ENCODE results near the gene TMEM35A.
"Not testable (repeated sequence)": the region's sequence is repeated elsewhere in the genome, so short reads cannot be mapped to it uniquely, and the experiment has no call there.

The TMEM35A gene, protein sequence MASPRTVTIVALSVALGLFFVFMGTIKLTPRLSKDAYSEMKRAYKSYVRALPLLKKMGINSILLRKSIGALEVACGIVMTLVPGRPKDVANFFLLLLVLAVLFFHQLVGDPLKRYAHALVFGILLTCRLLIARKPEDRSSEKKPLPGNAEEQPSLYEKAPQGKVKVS

DNA sequence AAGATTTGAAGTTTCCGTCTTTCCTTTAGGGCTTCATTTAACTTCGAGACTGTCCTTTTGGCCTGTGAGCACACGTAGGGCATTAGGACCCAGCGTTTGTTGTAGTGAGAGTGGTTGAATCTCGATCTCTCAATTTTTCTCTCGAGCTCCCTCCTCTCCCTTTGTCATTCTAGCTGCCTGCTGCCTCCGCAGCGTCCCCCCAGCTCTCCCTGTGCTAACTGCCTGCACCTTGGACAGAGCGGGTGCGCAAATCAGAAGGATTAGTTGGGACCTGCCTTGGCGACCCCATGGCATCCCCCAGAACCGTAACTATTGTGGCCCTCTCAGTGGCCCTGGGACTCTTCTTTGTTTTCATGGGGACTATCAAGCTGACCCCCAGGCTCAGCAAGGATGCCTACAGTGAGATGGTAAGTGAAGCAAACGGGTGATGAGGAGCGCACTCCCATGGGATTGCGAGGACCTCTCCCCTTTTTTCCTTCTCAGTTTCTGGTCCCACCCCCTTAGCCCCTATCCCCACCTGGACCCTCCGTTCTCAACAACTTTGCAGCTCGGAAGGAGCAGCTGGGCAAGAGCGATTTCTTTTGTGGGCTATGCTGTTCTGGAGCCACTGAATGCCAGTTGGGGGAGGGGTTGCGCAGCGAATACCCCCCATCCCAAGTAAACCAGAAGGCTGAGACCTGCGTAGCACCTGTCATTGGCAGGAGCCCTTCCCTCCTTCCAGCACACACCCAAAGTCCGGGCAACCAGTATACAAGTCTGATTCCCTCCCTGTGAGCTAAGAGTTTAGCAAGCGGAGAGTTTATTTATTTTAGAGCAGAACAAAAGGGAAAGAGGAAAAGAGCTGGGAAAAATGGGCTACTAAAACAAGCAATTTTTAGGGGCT is at the start of gene TMEM35A:
TSS of gene TMEM35A (plus strand) at position 164 of the 883 bp plus-strand sequence. CDS start at position 288, 124 bp downstream.
- DNase-seq = peak in 2 of 3 experiments; percentile 41 to 60

DNA sequence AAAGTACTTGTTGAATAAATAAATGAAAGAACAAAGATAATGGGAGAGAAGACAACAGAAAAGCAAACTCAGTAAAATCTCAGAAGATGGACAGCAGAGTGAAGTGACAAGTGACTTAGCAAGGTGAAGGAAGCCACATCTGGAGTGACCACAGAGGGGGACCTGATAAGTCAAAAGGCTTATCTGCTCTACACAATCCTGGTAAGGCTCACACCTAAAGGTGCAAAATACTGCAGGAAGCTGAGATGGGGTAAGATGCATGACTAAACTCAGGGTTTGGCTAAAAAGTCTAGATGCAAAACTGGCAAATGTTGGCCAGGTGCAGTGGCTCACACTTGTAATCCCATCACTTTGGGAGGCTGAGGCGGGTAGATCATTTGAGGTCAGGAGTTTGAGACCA is 49.0 kb upstream of the TMEM35A start:
- DNase-seq = no peak

DNA sequence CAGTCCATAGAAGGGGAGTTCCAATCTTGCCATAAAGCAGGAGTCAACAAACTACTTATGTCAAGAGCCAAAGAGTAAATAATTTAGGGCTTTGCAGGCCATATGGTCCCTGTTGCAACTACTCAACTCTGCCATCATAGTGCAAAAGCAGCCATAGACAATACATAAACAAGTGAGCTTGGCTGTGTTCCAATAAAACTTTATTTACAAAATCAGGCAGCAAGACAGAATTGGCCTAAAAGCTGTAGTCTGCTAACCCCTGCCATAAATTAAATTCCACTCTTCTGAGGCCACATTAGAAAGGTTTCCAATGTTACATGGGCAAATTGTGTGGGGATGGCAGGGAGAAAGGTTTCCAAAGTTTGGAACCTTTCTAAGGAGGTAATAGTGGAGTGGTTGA is 41.4 kb upstream of the TMEM35A start:
- DNase-seq = no peak

DNA sequence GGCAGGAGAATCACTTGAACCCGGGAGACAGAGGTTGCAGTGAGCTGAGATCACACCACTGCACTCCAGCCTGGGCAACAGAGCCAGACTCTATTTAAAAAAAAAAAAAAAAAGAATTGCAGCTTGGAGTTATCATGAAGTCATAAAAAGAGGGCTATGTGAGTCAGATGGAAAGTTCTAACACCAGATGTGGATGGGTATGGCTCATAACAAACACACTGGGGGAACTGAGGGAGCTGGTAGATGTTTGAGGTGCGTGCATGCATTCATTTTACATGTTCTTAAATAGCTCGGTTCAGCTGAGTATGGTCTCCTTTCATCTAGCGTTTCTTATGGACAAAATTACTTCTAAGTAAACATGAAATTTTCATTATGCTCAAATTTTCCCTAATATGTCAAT is 38.5 kb upstream of the TMEM35A start:
- DNase-seq = no peak

DNA sequence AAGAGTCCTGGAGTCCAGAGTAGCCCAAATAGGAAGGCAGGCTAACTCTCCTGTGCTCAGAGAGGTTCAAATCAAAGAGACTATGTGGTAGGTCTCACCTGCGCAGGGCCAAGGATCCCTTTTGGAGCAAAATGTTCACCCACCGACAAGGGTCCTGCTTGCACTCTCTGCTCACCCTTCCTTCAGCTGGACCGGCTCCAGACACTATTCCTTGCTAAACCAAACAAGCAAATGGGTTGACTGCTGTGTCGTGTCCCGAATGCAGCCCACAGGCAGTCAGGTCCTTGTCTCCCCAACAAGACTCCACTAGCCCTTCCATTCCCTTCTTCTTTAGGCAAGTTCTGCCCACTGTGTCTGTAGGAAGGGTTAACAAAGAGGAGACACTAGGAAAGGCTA is 27.5 kb upstream of the TMEM35A start:
- DNase-seq = no peak

DNA sequence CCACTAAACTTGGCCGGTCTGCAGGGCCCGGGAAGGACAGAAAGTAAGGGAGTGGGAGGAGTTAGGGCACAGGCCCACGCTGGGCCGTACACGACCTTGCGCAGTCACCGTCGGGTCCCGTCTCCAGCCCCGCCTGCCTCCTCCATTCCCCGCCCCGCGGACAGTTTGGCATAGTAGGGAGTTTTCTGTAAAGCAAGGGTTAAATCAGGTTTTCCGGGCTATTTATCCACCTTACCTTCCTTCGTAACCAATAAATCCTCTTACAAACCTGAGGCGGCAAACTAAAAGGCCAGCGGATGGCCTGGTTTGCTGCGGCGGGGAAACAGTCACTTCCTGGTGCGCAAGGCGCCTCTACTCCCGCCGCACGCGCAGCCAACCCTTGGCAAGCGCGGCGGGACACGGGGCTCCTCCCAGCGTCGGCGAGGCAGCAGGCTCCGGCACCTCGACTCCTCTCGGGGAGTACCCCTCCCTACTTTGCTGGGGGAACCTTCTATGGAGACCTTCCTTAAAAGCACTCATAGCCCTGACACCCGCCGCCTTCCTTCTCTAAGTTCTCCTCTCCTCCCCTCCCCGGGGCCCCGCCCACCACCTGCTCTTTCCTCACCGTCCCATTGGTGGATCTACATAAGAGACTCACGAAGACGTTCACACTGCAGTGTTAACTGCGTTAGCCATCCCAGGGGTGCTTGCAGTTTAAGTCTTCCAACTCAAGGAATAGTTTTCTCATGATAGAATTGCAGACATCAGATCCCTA is 27.0 kb upstream of the TMEM35A start, which contains the start of gene TRMT2B:
TSS of gene TRMT2B (minus strand) at position 563 of the 754 bp plus-strand sequence. CDS start 9,822 bp downstream, outside the sequence.
- peak; percentile 65 to 90 (median 80) for DNase-seq

DNA sequence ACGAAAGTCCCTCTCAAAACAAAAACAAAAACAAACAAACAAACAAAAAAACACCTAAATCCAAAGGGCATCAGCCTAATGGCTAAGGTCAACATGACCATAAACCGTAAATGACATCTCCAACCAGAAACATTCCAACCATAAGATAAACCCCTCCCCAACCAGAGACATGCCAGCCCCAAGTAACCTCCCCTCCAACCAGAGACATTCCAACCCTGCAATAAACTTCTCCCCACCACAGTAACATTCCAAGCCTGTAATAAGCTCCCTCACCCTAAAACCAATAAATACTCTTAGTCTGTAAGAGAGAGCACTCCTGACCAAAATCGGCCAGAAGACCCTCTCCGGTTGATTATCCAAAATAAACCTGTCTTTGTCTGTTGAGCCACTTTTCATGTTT is 22.1 kb upstream of the TMEM35A start:
- DNase-seq = not testable (repeated sequence)

DNA sequence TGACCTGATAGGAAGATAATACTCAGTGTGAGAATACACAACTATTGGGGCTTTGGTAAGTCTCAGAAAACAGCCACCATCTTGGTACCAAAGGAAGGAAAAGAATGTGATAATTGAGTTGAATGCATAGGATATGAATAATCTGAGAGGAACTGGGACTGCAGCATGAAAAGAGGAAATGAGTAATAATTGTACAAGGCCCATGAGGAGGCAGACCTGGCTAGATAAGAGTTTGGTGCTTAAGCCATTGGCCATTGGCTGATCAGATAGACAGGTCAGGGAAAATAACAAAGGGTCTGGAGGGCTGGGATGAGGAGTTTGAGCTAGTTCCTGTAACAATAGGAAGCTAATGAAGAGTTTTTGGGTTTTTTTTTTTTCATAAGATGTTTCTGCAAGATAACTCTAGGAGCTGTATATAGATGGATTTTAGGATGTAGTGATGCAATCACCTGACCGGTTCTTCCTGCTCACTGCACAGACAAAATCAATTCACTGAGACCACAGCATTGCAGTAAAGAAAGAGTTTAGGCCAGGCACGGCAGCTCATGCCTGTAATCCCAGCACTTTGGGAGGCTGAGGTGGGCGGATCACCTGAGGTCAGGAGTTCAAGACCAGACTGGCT is 21.5 kb upstream of the TMEM35A start:
- DNase-seq = no peak

DNA sequence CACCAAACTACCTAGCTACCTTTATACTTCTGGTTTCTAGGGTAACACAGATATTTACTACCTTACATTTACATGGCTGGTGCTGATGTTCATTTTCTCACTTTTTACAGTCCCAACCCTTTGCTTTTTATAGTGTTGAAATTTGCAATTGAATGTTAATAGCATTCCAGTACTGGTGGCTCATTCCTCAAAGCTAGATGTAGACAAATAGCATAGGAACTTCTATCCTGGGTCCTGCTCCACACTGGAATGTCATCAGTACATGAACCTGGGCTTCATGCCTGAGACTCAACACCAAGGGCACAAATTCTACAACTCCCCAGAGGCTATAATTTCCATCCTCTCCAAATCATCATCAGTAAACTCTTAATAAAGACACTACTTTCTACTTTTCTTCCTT is 16.5 kb upstream of the TMEM35A start:
- no peak for DNase-seq

DNA sequence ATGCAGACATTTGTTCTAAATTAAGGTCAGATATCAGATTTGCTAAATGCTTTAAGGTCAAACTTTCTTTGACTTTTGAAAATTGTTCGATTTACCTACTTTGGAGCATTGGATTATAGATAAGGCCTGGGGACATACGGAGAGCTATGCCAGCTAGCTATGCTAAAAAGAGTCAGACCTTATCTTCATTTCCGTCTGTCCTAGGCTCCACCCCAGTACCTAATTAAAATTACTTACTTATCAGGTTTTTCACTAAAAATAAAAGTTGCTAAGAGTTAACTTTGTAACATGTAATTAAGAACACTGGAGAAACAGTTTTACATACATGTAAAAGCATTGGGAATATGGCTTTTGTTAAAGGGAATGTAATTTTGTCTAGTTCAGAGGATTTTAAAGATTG is 7.1 kb upstream of the TMEM35A start:
- DNase-seq = no peak

DNA sequence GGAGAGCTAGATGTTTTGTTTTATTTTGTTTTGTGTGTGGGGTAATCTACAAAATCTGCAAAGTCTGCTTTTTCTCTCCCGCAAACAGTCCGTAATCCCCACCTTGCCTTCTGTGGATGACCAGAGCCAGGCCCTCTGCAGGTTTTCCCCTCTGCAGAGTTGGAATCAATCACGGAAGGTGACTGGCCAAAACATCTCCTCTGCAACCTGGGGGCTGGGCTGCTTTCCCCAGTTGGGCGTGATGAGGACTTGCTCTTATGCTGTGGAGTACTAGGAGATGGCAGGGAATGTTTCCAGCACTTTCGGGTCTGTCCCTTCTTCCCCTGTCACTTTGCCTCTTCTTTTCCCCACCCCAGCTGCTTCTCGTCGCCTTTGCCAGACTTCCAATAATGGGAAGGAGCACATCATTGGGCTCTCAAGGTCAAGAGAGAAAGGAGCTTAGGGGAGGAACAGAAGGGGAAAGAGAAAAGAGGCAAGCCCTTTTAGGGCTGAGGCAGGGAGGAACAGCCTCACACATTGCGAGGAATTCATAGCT is 1.1 kb downstream of the TMEM35A start:
- peak in 1 of 3 experiments; percentile 23 for DNase-seq

DNA sequence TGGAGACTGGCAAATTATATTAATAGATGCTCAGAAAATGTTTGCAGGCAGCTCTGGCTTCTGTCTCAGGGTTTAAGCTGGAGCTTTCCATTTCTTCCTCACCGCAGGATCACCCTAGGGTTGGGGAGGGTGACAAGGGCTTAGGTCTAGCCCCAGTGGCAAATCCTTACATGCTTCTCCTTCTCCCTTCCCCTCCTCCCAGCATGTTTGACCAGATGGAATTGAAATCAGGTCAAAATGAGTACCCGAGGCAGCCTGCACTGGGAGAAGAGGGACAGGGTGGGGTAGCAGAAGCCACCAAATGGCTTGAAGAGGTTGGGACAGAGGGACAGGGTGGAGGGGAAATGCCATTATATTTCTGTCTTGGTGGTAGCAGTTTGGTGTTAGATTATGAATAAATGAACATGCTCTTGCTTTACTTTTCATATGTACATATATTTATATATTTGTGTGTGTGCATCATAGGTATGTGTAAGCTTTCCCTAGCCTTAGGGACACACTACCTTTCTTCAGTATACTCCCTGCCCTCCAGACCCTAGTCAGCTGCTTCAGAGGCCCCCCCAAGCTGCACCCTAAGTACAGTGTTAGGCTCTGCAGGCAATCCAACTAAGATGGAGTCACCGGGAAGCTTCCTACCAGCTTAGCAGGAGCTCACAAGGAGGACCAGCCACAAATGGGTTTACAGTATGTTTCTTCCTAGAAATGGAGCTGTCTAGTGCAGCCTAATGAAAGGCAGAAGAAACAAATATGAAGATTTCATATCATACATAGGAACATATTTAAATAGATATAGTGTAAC is 1.8 kb downstream of the TMEM35A start:
- no peak for DNase-seq

DNA sequence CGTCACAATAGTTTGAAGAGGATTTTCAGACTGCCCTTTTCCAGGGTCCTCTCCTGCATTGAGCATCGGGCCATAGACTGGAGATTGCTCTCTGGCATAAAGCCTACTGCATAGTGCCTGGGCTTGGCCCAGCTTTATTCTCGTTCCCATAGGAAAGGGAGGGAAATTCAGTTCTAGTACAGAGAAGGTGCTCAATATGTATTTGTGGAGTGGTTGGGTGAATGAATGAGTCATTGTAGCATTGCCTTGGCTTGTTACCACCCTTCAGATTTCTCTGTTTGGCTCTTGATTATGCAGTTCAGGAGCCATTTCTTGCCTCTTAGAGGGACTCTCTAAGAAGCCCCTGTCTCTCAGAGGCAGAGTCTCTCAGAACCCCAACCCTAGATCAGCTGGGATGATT is 2.6 kb downstream of the TMEM35A start:
- no peak for DNase-seq

DNA sequence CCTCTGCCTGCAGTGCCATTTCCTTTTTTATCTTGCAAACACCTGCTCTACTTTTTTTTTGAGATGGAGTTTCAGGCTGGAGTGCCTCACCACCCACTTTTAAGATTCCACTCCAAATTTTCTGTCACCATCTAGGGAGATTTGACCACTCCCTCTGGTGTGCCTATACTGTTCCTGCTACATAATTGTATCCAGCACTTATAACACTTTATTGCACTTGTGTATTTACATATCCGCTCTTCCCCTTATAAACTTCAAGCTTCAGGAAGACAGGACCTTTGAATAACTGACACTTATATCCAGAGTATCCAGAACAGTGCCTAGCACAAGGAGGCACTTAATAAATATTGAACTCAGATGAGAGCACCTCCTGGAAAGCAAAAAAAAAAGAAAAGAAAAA is 13.1 kb downstream of the TMEM35A start:
- no peak for DNase-seq

DNA sequence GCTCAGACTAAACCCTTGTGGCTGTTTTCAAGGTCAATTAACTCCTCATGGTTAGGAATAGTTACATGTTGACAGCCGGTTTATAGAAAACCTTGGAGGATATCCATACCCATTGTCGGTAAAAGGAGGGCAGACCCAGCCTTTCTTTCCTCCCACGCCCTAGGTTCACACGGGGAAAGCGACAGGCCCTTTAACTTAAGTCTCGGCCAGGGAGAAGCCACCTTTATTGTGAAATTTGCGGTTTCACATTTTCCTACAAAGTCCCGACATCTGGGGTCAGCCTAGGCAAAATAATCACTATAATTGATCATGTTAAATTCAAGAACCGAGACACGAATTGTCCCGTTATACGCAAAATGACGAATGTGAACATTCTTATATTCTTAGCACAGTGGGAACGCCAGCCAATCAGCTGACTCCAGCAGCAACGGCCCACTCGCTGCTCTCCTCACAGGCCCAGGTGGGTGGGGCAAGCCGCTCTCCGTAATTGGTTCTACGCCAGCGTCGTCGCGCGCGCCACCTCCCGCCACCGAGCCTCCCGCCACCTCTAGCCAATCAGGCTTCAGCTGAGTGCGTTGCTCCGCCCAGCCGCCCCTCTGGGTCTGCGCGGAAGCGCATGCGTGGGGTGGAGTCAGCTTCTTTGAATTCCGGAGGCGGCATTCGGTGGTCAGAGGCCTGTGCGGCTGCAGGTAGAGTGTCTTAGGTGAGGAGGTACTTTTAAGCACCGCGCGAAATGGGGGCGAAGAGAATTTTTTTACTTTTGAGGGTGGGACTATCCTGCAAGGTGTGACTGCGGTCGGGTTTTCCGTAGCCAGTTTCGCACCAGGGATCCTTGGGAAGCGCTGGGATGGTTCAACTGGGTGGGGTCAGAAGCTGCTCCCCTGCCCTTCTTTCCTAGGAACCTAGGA is 19.1 kb downstream of the TMEM35A start, which contains the start of gene CENPI:
TSS of gene CENPI (plus strand) at position 659 of the 908 bp plus-strand sequence. CDS start 2,867 bp downstream, outside the sequence.
- DNase-seq = peak; percentile 92 to 96 (median 95)

DNA sequence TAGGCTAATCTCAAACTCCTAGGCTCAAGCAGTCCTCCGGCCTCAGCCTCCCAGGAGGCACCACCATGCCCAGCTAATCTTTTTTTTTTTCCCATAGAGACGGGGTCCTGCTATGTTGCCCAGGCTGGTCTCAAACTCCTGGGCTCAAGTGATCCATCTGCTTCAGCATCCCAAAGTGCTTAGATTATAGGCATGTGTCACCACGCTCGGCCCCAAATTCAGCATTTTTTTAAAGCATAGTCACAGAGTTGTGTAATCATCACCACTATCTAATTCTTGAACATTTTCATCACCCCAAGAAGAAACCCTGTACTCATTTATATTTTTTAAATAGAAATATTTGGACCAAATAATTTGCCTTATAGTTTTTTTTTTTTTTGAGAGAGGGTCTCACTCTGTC is 29.6 kb downstream of the TMEM35A start:
- DNase-seq = no peak

DNA sequence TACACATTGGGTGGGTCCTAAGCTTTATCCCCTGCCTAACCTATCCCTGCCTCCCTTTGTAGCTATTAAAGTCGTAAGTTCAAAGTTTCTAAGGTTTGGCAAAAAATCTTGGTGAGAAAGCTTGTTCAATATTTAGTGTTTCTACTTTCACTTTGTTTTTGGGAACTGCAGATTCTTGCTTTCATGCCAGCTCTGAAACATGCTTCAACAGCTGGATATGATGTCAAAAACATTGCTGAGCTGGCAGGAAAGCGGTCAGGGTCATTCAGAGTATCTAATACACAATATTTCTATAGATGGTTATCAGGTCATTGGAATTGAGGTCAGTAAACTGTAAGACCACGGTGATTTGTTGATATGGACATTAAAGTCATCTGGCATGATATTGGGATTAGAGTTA is 39.0 kb downstream of the TMEM35A start:
- DNase-seq = no peak

DNA sequence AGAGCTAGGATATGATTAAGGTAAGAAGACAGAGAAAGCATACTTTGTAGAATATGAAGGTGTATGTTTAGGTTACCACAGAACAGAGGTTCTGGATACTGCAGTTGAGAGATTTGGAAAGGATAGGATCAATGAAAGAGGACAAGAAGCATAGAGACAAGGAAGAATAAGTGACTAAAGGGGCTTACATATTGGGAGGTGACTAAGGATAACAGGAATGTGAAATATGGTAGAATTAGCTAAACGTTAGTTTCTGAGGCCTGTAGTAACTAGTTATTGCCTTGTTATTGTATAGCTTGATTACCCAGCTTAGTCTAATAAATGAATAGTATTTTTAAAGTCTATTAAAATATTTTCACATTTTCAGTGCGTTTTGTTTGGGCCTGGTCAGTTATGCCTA is 57.6 kb downstream of the TMEM35A start:
- no peak for DNase-seq

Data from NCI-H1417 (cell line).